Choroid plexus epithelial cell (primary cell): ENCODE results near the gene VPS18.
A peak's percentile ranks its signal among the peaks of the same experiment; 100 is the strongest.

Experiments used
- DNase-seq: peaks from one replicate; pipeline ENCODE4 v3.0.0-alpha.2; 2010; ENCODE audit warnings: low read depth
- H3K4me3 ChIP-seq: 2 replicates; pipeline ENCODE4 v1.5.1; 2011; ENCODE audit warnings: low read depth, mild to moderate bottlenecking, control low read depth, low read length, moderate library complexity
- CTCF ChIP-seq: conservative IDR thresholded peaks from 2 replicates; pipeline ENCODE4 v1.5.1; 2011; ENCODE audit warnings: low read depth, mild to moderate bottlenecking, control low read depth, inconsistent platforms, low read length, moderate library complexity

Gene VPS18

GRCh38 chr15:40932156-40932555 is 37.9 kb downstream of the VPS18 start:
- no peak overlapping the region for H3K4me3 ChIP-seq
- no peak for DNase-seq
- no peak for TF ChIP-seq CTCF

- DNase-seq, result no peak
- no peak for TF ChIP-seq CTCF
- no peak overlapping the region for H3K4me3 ChIP-seq
These were observed 38.6 kb downstream of the VPS18 start for GRCh38 chr15:40932649-40933516.

- no peak for TF ChIP-seq CTCF
- no peak for DNase-seq
- H3K4me3 ChIP-seq, result no peak overlapping the region
These were observed 39.3 kb downstream of the VPS18 start for GRCh38 chr15:40933517-40933902.

GRCh38 chr15:40934457-40934856 is 40.2 kb downstream of the VPS18 start:
- no peak overlapping the region for H3K4me3 ChIP-seq
- TF ChIP-seq CTCF, result no peak
- no peak for DNase-seq

GRCh38 chr15:40936234-40936708 is 42.0 kb downstream of the VPS18 start:
- H3K4me3 ChIP-seq, result no peak overlapping the region
- no peak for TF ChIP-seq CTCF
- no peak for DNase-seq

- no peak for TF ChIP-seq CTCF
- DNase-seq, result peak; percentile 73
- H3K4me3 ChIP-seq, result no peak overlapping the region
These were observed 42.7 kb downstream of the VPS18 start for GRCh38 chr15:40936709-40937666.
